Endothelial cell of umbilical vein (primary cell): ENCODE results near the gene LYZL4. TPM values are rescaled to one million over a fixed set of nuclear protein-coding genes. Genes with fewer than 3 reads are reported as not detected.

ENCODE experiments used
- BruUV-seq: library from RNA; stranded (reverse); fragments of 400-500 nt; replicated peaks from 2 replicates; lab custom pipeline; 2021; lab: Mats Ljungman, UMichigan
- CTCF ChIA-PET: fragments of 300-600, 350-600 bp; sonication (Branson Sonifier 250); formaldehyde crosslinking; loops from one replicate; lab custom pipeline; 2021; ENCODE audit warnings: antibody characterized with exemption, inconsistent platforms; lab: Charles Lee
- POLR2A ChIA-PET: fragments of 300-600, 350-600 bp; sonication (Branson Sonifier 250); formaldehyde crosslinking; loops from one replicate; lab custom pipeline; 2021; ENCODE audit warnings: antibody characterized with exemption, inconsistent platforms; lab: Charles Lee
- DNase-seq: peaks from one replicate; pipeline ENCODE4 v3.0.0-alpha.2; 2011; ENCODE audit warnings: low read depth, low spot score
- FAIRE-seq: peaks from 2 replicates; lab custom pipeline; 2011; peaks lifted over from hg19 to GRCh38; lab: Jason Lieb, UNC
- H2AFZ ChIP-seq: 2 replicates; pipeline ENCODE4 v1.6.0; 2012; ENCODE audit warnings: low read depth, low read length, control low read depth, inconsistent platforms
- H3K27ac ChIP-seq: 2 replicates; pipeline ENCODE4 v1.5.1; 2011; ENCODE audit warnings: low read depth, mild to moderate bottlenecking, control low read depth, low read length, moderate library complexity; ENCODE audit not compliant: insufficient read depth
- H3K27me3 ChIP-seq, 2 experiments: 2 replicates each; pipeline versions ENCODE4 v1.6.0 to v1.6.1; 2011; ENCODE audit warnings: low read length in 2 of 2, mixed read lengths in 1 of 2; ENCODE audit not compliant: control insufficient read depth in 2 of 2, insufficient read depth in 2 of 2
- H3K36me3 ChIP-seq, 2 experiments: 2 replicates in 1 of 2; 3 replicates in 1 of 2; pipeline ENCODE4 v1.5.1; 2011; ENCODE audit warnings: low read length in 2 of 2, mild to moderate bottlenecking in 1 of 2, moderate library complexity in 1 of 2; ENCODE audit not compliant: control insufficient read depth in 2 of 2, insufficient read depth in 2 of 2; ENCODE audit errors: extremely low read depth in 1 of 2
- H3K4me1 ChIP-seq: 3 replicates; pipeline ENCODE4 v1.5.1; 2011; ENCODE audit warnings: mild to moderate bottlenecking, low read length; ENCODE audit not compliant: control insufficient read depth, insufficient read depth; ENCODE audit errors: extremely low read depth
- H3K4me2 ChIP-seq: 2 replicates; pipeline ENCODE4 v1.6.1; 2011; ENCODE audit warnings: low read length, control low read depth, mixed read lengths; ENCODE audit not compliant: insufficient read depth
- H3K4me3 ChIP-seq, 3 experiments: fragments of 200-600 bp in 1 of 3; sonication (generic), shearing (Covaris generic) in 1 of 3; replicated peaks in 1 of 3; 2 replicates each; pipeline ENCODE4 v1.5.1; 2011 to 2016; ENCODE audit warnings: control low read depth in 3 of 3, low read length in 3 of 3, mild to moderate bottlenecking in 2 of 3, inconsistent platforms in 1 of 3, low read depth in 1 of 3, moderate library complexity in 1 of 3; ENCODE audit not compliant: insufficient read depth in 1 of 3
- H3K79me2 ChIP-seq: 2 replicates; pipeline ENCODE4 v1.6.0; 2012; ENCODE audit warnings: low read length, inconsistent platforms; ENCODE audit not compliant: control insufficient read depth, insufficient read depth
- H3K9ac ChIP-seq: replicated peaks from 2 replicates; pipeline ENCODE3; 2011; ENCODE audit warnings: low read length, control low read depth; ENCODE audit not compliant: insufficient read depth; ENCODE audit errors: extremely low read depth
- H3K9me1 ChIP-seq: replicated peaks from 3 replicates; pipeline ENCODE4 v1.6.0; 2011; ENCODE audit warnings: mild to moderate bottlenecking, low read length; ENCODE audit not compliant: control insufficient read depth, insufficient read depth; ENCODE audit errors: extremely low read depth
- H3K9me3 ChIP-seq: replicated peaks from 2 replicates; pipeline ENCODE4 v1.5.1; 2012; ENCODE audit warnings: low read length, inconsistent platforms; ENCODE audit not compliant: control insufficient read depth, insufficient read depth
- H4K20me1 ChIP-seq: replicated peaks from 2 replicates; pipeline ENCODE3; 2011; ENCODE audit warnings: mild to moderate bottlenecking, low read length; ENCODE audit not compliant: control insufficient read depth, insufficient read depth; ENCODE audit errors: extremely low read depth
- EZH2 ChIP-seq: IDR thresholded peaks from 2 replicates; pipeline ENCODE4 v1.6.1; 2012; ENCODE audit warnings: borderline replicate concordance, low read depth, mild to moderate bottlenecking, moderate library complexity, low read length, inconsistent platforms; ENCODE audit not compliant: severe bottlenecking
- FOS ChIP-seq: IDR thresholded peaks from 2 replicates; pipeline ENCODE4 v1.6.1; 2011; ENCODE audit warnings: mild to moderate bottlenecking, low read length, moderate library complexity, borderline replicate concordance; ENCODE audit not compliant: insufficient read depth
- GATA2 ChIP-seq: IDR thresholded peaks from 2 replicates; pipeline ENCODE4 v1.7.0; 2011; ENCODE audit warnings: low read depth, mild to moderate bottlenecking, moderate library complexity, mixed read lengths, low read length; ENCODE audit not compliant: insufficient read length, insufficient read depth
- JUN ChIP-seq: IDR thresholded peaks from 2 replicates; pipeline ENCODE4 v1.6.1; 2011; ENCODE audit warnings: borderline replicate concordance, low read depth; ENCODE audit not compliant: insufficient read length, insufficient read depth
- MYC ChIP-seq: IDR thresholded peaks from one replicate; pipeline ENCODE4 v1.6.1; 2011; ENCODE audit warnings: mild to moderate bottlenecking, low read depth, low read length
- POLR2A ChIP-seq: IDR thresholded peaks from 2 replicates; pipeline ENCODE4 v1.6.1; 2012; ENCODE audit warnings: low read depth, mild to moderate bottlenecking, control low read depth, low read length
- POLR2AphosphoS5 ChIP-seq: IDR thresholded peaks from 2 replicates; pipeline ENCODE4 v1.6.1; 2012; ENCODE audit warnings: low read depth, mild to moderate bottlenecking, control low read depth, low read length, moderate library complexity; ENCODE audit not compliant: insufficient read depth
- dilution Hi-C: fragments of 300-500 bp; cut with MboI; formaldehyde crosslinking; loops from one replicate; pipeline ENCODE4 v1.15.0; 2019; ENCODE audit warnings: low sequenced_read_pairs; ENCODE audit not compliant: extremely low pct_ligation_motif_present
- intact Hi-C: fragments of 100-400 bp; cut with micrococcal nuclease; formaldehyde crosslinking; loops from one replicate; pipeline ENCODE4 v1.10.0; 2022
- polyA plus RNA-seq, 4 experiments: library from polyadenylated mRNA; depleted of rRNA in 3 of 4; stranded (reverse) in 3 of 4; unstranded in 1 of 4; fragments of >200 nt; gene quantifications; 2 replicates each; pipeline versions ENCODE4 v1.2.1 to v1.2.3, GENCODE V29; 2011 to 2012; ENCODE audit warnings: missing spikeins in 1 of 4
- total RNA-seq: library from RNA; stranded (reverse); gene quantifications from 2 replicates; pipeline ENCODE4 v1.2.3, GENCODE V29; 2021
- TF ChIP-seq, protein P1 (sequence below): IDR thresholded peaks from 2 replicates; pipeline ENCODE4 v1.6.1; 2011; ENCODE audit not compliant: insufficient read depth, insufficient read length
- TF ChIP-seq, protein P2 (sequence below), 2 donors: IDR thresholded peaks; 1 replicate in 1 of 2; 2 replicates in 1 of 2; pipeline ENCODE4 v1.5.1; 2011; ENCODE audit warnings: low read length in 2 of 2, mild to moderate bottlenecking in 2 of 2, moderate library complexity in 2 of 2, control low read depth in 1 of 2, inconsistent platforms in 1 of 2, low read depth in 1 of 2; ENCODE audit not compliant: insufficient read depth in 1 of 2; ENCODE audit errors: extremely low read depth in 1 of 2

LYZL4 gene
- total and polyA plus RNA-seq, 2 donors (not counting 3 experiments of a cell fraction or from before 2014, with no cell fraction given): 0.41 TPM; not detected in 1

DNA sequence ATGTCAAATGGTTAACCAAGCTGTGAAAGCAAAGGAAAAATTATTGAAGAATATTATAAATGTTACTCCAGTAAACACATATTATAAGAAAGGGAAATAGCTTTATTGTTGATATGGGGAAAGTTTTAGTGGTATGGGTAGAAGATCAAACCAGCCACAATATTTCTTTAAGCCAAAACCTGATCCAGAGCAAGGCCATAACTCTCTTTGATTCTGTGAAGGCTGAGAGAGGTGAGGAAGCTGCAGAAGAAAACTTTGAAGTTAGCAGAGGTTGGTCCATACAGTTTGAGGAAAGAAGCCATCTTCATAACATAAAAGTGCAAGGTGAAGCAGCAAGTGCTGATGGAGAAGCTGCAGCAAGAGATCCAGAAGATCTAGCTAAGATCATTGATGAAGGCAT, 54.8 kb downstream of the LYZL4 start:
- H3K9me3 ChIP-seq: no peaks in the 10 kb centered on the region

More for the DNA sequence above, 54.8 kb downstream of the LYZL4 start:
- Histone ChIP-seq H3K36me3 (no peaks in the 10 kb centered on the region), H3K79me2 (no peaks in the 10 kb centered on the region), H2AFZ (no peak overlapping the region), H3K27ac (no peak overlapping the region), H3K27me3 (peaks cover 0 to 2% of the 10 kb centered on the region in 2 experiments), H3K9me1 (no peaks in the 10 kb centered on the region), H4K20me1 (no peaks in the 10 kb centered on the region), H3K9ac (no peak overlapping the region), H3K4me2 (no peak overlapping the region), H3K4me3 (no peak overlapping the region), H3K4me1 (no peaks in the 10 kb centered on the region)
- TF ChIP-seq GATA2 (no peak), POLR2A (no peak), MYC (no peak), EZH2 (no peak), POLR2AphosphoS5 (no peak), JUN (no peak), FOS (no peak)
- TF ChIP-seq, protein P1, sequence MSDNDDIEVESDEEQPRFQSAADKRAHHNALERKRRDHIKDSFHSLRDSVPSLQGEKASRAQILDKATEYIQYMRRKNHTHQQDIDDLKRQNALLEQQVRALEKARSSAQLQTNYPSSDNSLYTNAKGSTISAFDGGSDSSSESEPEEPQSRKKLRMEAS: no peak
- TF ChIP-seq, protein P2, sequence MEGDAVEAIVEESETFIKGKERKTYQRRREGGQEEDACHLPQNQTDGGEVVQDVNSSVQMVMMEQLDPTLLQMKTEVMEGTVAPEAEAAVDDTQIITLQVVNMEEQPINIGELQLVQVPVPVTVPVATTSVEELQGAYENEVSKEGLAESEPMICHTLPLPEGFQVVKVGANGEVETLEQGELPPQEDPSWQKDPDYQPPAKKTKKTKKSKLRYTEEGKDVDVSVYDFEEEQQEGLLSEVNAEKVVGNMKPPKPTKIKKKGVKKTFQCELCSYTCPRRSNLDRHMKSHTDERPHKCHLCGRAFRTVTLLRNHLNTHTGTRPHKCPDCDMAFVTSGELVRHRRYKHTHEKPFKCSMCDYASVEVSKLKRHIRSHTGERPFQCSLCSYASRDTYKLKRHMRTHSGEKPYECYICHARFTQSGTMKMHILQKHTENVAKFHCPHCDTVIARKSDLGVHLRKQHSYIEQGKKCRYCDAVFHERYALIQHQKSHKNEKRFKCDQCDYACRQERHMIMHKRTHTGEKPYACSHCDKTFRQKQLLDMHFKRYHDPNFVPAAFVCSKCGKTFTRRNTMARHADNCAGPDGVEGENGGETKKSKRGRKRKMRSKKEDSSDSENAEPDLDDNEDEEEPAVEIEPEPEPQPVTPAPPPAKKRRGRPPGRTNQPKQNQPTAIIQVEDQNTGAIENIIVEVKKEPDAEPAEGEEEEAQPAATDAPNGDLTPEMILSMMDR (IDR thresholded peaks at IDR 0.05; ENCODE audit: extremely low read depth in 1 of 2, insufficient read depth in 1 of 2, low read depth in 1 of 2, low read length in 2 of 2): no peak
- FAIRE-seq (no peak), DNase-seq (no peak)
- dilution Hi-C loops: no loop called here
- ChIA-PET POLR2A (no interaction called here), CTCF (interaction anchor here (1.4 kb wide), 1 partner anchor 109 kb away, joined by 5 read pairs; no protein-coding TSS in a partner anchor)
- intact Hi-C loops: no loop called here
- no TSS peak for BruUV-seq
